PFSK-1 (cell line): ENCODE measurements around the gene GABRR2.

Experiments
- FOXP2 ChIP-seq: optimal IDR thresholded peaks from 2 replicates; pipeline ENCODE3; 2011; ENCODE audit warnings: borderline replicate concordance, control low read depth, inconsistent platforms; ENCODE audit not compliant: insufficient read depth; ENCODE audit errors: extremely low read length, extremely low read depth
- POLR2AphosphoS5 ChIP-seq: IDR thresholded peaks from 2 replicates; pipeline ENCODE4 v1.6.1; 2012; ENCODE audit warnings: low read depth, mild to moderate bottlenecking, control low read depth, low read length, moderate library complexity
- REST ChIP-seq, 2 experiments: IDR thresholded peaks; 2 replicates each; pipeline versions ENCODE4 v1.6.1 to v1.8.0; 2011 to 2012; ENCODE audit warnings: low read depth in 2 of 2, low read length in 2 of 2, control low read depth in 1 of 2, inconsistent platforms in 1 of 2, mild to moderate bottlenecking in 1 of 2, moderate library complexity in 1 of 2; ENCODE audit not compliant: insufficient read depth in 1 of 2
- SIN3A ChIP-seq: IDR thresholded peaks from 2 replicates; pipeline ENCODE4 v1.6.1; 2012; ENCODE audit warnings: mild to moderate bottlenecking, low read length, moderate library complexity, borderline replicate concordance; ENCODE audit not compliant: insufficient read depth
- TAF1 ChIP-seq: IDR thresholded peaks from 2 replicates; pipeline ENCODE4 v1.6.1; 2012; ENCODE audit warnings: low read length, control low read depth, borderline replicate concordance; ENCODE audit not compliant: insufficient read depth

- TF ChIP-seq FOXP2: no peak
- TF ChIP-seq SIN3A: no peak
- no peak for TF ChIP-seq POLR2AphosphoS5
- no peak for TF ChIP-seq REST (IDR thresholded peaks at IDR 0.05; ENCODE audit: insufficient read depth in 1 of 2, low read depth in 2 of 2, low read length in 2 of 2)
- TF ChIP-seq TAF1: no peak
These were observed 32.4 kb downstream of the GABRR2 start for GRCh38 chr6:89282749-89283148.
